Activated CD8-positive, alpha-beta memory T cell treated with anti-CD3 and anti-CD28 coated beads for 1 hour (primary cell): ENCODE data around the gene HTR1D.
"Not testable (repeated sequence)": the region's sequence is repeated elsewhere in the genome, so short reads cannot be mapped to it uniquely, and the experiment has no call there.

Experiments used
- DNase-seq, 2 donors: peaks; one replicate each; pipeline ENCODE4 v3.0.0-alpha.2; 2020; ENCODE audit warnings: low read depth in 1 of 2; ENCODE audit errors: extremely low read depth in 1 of 2

Gene HTR1D

GRCh38 chr1:23217421-23218115 is at the start of gene HTR1D:
HTR1D (minus strand) TSS chr1:23217502; CDS start chr1:23194219, 23,283 bp downstream.
- DNase-seq: no peak

GRCh38 chr1:23263380-23263887 is 46.1 kb upstream of the HTR1D start:
- no peak for DNase-seq

GRCh38 chr1:23258082-23258481 is 40.8 kb upstream of the HTR1D start:
- DNase-seq: not testable (repeated sequence)

GRCh38 chr1:23257371-23257770 is 40.1 kb upstream of the HTR1D start:
- not testable (repeated sequence) for DNase-seq

- DNase-seq: no peak
Observed at GRCh38 chr1:23254584-23254983, 37.3 kb upstream of the HTR1D start.

- DNase-seq: no peak
Observed at GRCh38 chr1:23251812-23252211, 34.5 kb upstream of the HTR1D start.

GRCh38 chr1:23249787-23250454 is 32.6 kb upstream of the HTR1D start:
- DNase-seq: no peak

- DNase-seq: no peak
Observed at GRCh38 chr1:23247276-23247675, 30.0 kb upstream of the HTR1D start.

GRCh38 chr1:23246274-23246673 is 29.0 kb upstream of the HTR1D start:
- no peak for DNase-seq

GRCh38 chr1:23244256-23244761 is 27.0 kb upstream of the HTR1D start:
- DNase-seq: no peak

- DNase-seq: no peak
Observed at GRCh38 chr1:23242414-23242813, 25.1 kb upstream of the HTR1D start.

GRCh38 chr1:23239638-23240295 is 22.5 kb upstream of the HTR1D start:
- DNase-seq: no peak

- no peak for DNase-seq
Observed at GRCh38 chr1:23238565-23238964, 21.3 kb upstream of the HTR1D start.

GRCh38 chr1:23237508-23237907 is 20.2 kb upstream of the HTR1D start:
- DNase-seq: no peak

GRCh38 chr1:23227806-23228205 is 10.5 kb upstream of the HTR1D start:
- no peak for DNase-seq

GRCh38 chr1:23224739-23225648 is 7.7 kb upstream of the HTR1D start:
- no peak for DNase-seq

GRCh38 chr1:23223963-23224362 is 6.7 kb upstream of the HTR1D start:
- DNase-seq: not testable (repeated sequence)

- DNase-seq: not testable (repeated sequence)
Observed at GRCh38 chr1:23223490-23223951, 6.2 kb upstream of the HTR1D start.

GRCh38 chr1:23222742-23223141 is 5.4 kb upstream of the HTR1D start:
- DNase-seq: no peak

GRCh38 chr1:23222331-23222730 is 5.0 kb upstream of the HTR1D start:
- DNase-seq: no peak
